OCI-LY3 (cell line): ENCODE data around the gene RUSF1.

Source experiments
- H2AFZ ChIP-seq: fragments of 200-600, 300-600 bp; shearing (Covaris generic); 2 replicates; pipeline ENCODE4 v1.6.0; 2014; ENCODE audit warnings: antibody characterized with exemption, low read depth, low read length
- H3K27ac ChIP-seq: fragments of 200-600, 300-600 bp; sonication (generic); 2 replicates; pipeline ENCODE4 v1.5.1; 2014; ENCODE audit warnings: mild to moderate bottlenecking, low read length, moderate library complexity, mixed read lengths
- H3K27me3 ChIP-seq: fragments of 200-600, 300-600 bp; sonication (generic); 2 replicates; pipeline ENCODE4 v1.6.1; 2014; ENCODE audit warnings: low read depth, low read length, mixed read lengths
- H3K36me3 ChIP-seq: fragments of 200-600, 300-600 bp; sonication (generic); replicated peaks from 2 replicates; pipeline ENCODE3; 2014; ENCODE audit warnings: low read depth, low read length, mixed read lengths
- H3K4me1 ChIP-seq: fragments of 300-600, 200-600 bp; sonication (generic); 2 replicates; pipeline ENCODE4 v1.6.1; 2014; ENCODE audit warnings: low read length, mixed read lengths
- H3K4me2 ChIP-seq: fragments of 200-600, 300-600 bp; sonication (generic); 2 replicates; pipeline ENCODE4 v1.6.1; 2014; ENCODE audit warnings: low read length, mixed read lengths
- H3K4me3 ChIP-seq: fragments of 300-600, 200-600 bp; sonication (generic); 2 replicates; pipeline ENCODE4 v1.5.1; 2014; ENCODE audit warnings: antibody characterized with exemption, mild to moderate bottlenecking, low read length, moderate library complexity
- H3K79me2 ChIP-seq: fragments of 300-600, 200-600 bp; shearing (Covaris generic); 2 replicates; pipeline ENCODE4 v1.6.1; 2014; ENCODE audit warnings: mild to moderate bottlenecking, low read length, mixed read lengths
- H3K9ac ChIP-seq: fragments of 300-600, 200-600 bp; shearing (Covaris generic); 2 replicates; pipeline ENCODE4 v1.6.0; 2014; ENCODE audit warnings: mild to moderate bottlenecking, low read length, moderate library complexity
- H3K9me3 ChIP-seq: fragments of 200-600, 300-600 bp; shearing (Covaris generic); 2 replicates; pipeline ENCODE4 v1.6.1; 2014; ENCODE audit warnings: low read length, mixed read lengths; ENCODE audit not compliant: insufficient read depth
- H4K20me1 ChIP-seq: fragments of 200-600, 300-600 bp; sonication (generic); 2 replicates; pipeline ENCODE4 v1.6.1; 2016; ENCODE audit warnings: low read length, mixed read lengths; ENCODE audit not compliant: insufficient read depth
- CTCF ChIP-seq: fragments of 200-600, 300-600 bp; sonication (generic); IDR thresholded peaks from 2 replicates; pipeline ENCODE4 v1.5.1; 2014; ENCODE audit warnings: antibody characterized with exemption, low read length, low read depth
- EZH2phosphoT487 ChIP-seq: fragments of 200-600 bp; shearing (Covaris generic); IDR thresholded peaks from 2 replicates; pipeline ENCODE4 v1.6.1; 2018; ENCODE audit warnings: antibody characterized with exemption, mixed run types, low read depth

The RUSF1 gene

GRCh38 chr16:31513884-31514283 is 5.7 kb upstream of the RUSF1 start:
- Histone ChIP-seq H3K4me3 (no peak overlapping the region), H3K9me3 (no peaks in the 10 kb centered on the region), H2AFZ (no peak overlapping the region), H3K27ac (no peak overlapping the region), H4K20me1 (no peaks in the 10 kb centered on the region), H3K36me3 (no peaks in the 10 kb centered on the region), H3K4me1 (peaks cover 7% of the 10 kb centered on the region), H3K4me2 (no peak overlapping the region), H3K79me2 (peaks cover 4% of the 10 kb centered on the region), H3K27me3 (no peaks in the 10 kb centered on the region), H3K9ac (no peak overlapping the region)
- TF ChIP-seq EZH2phosphoT487 (no peak), CTCF (no peak)

GRCh38 chr16:31513126-31513525 is 4.9 kb upstream of the RUSF1 start:
- TF ChIP-seq CTCF (no peak), EZH2phosphoT487 (no peak)
- no peak overlapping the region for H3K27ac ChIP-seq
- no peak overlapping the region for H3K4me3 ChIP-seq
- no peak overlapping the region for H3K4me2 ChIP-seq
- peaks cover 10% of the 10 kb centered on the region for H3K79me2 ChIP-seq
- no peaks in the 10 kb centered on the region for H3K36me3 ChIP-seq
- no peaks in the 10 kb centered on the region for H3K9me3 ChIP-seq
- H2AFZ ChIP-seq = no peak overlapping the region
- no peak overlapping the region for H3K9ac ChIP-seq
- peaks cover 8% of the 10 kb centered on the region for H3K4me1 ChIP-seq
- no peaks in the 10 kb centered on the region for H3K27me3 ChIP-seq
- no peaks in the 10 kb centered on the region for H4K20me1 ChIP-seq

- H2AFZ ChIP-seq = peak overlapping the region; percentile 65
- TF ChIP-seq EZH2phosphoT487 = no peak
- TF ChIP-seq CTCF = no peak
These were observed 560 bp upstream of the RUSF1 start for GRCh38 chr16:31508706-31509195.

GRCh38 chr16:31507617-31507928 is 618 bp downstream of the RUSF1 start:
- peak overlapping the region; percentile 79 for H3K9ac ChIP-seq
- H3K79me2 ChIP-seq = peaks cover 25% of the 10 kb centered on the region
- H3K4me3 ChIP-seq = peak overlapping the region; percentile 81
- no peaks in the 10 kb centered on the region for H3K27me3 ChIP-seq
- peak overlapping the region; percentile 91 for H3K4me2 ChIP-seq
- no peak for TF ChIP-seq CTCF
- TF ChIP-seq EZH2phosphoT487 = no peak
- H3K4me1 ChIP-seq = peaks cover 30% of the 10 kb centered on the region
- peak overlapping the region; percentile 52; the same call in 1 of the 2 replicates for H3K27ac ChIP-seq
- H2AFZ ChIP-seq = no peak overlapping the region
- H4K20me1 ChIP-seq = peaks cover 6% of the 10 kb centered on the region; the same call in 1 of the 2 replicates
- H3K36me3 ChIP-seq = peaks cover 4% of the 10 kb centered on the region
- H3K9me3 ChIP-seq = no peaks in the 10 kb centered on the region

More at GRCh38 chr16:31508706-31509195, 560 bp upstream of the RUSF1 start:
- Histone ChIP-seq H3K9ac (peak overlapping the region; percentile 79), H3K4me1 (peaks cover 30% of the 10 kb centered on the region), H3K27me3 (no peaks in the 10 kb centered on the region), H3K79me2 (peaks cover 25% of the 10 kb centered on the region), H3K27ac (peak overlapping the region; percentile 33), H3K4me2 (peak overlapping the region; percentile 71), H3K4me3 (peak overlapping the region; percentile 81), H4K20me1 (peaks cover 6% of the 10 kb centered on the region; the same call in 1 of the 2 replicates), H3K9me3 (no peaks in the 10 kb centered on the region), H3K36me3 (peaks cover 4% of the 10 kb centered on the region)
